HCT116 (cell line): ENCODE data around the gene MFAP3L. TPM values are rescaled to one million over a fixed set of nuclear protein-coding genes. Genes with fewer than 3 reads are reported as not detected.

Source experiments
- ATAC-seq: fragments of 200-7000 bp; cut with Tn5 transposase; 2 replicates; pipeline ENCODE4 v1.9.1; 2020; ENCODE audit warnings: mild to moderate bottlenecking, moderate library complexity
- BruUV-seq: library from RNA; stranded (reverse); fragments of 400-500 nt; replicated peaks from 2 replicates; lab custom pipeline; 2021; lab: Mats Ljungman, UMichigan
- CTCF ChIA-PET: fragments of 300-600 bp; sonication (Branson Sonifier 250); formaldehyde crosslinking; loops from one replicate; lab custom pipeline; 2021; ENCODE audit warnings: antibody characterized with exemption; lab: Charles Lee
- POLR2A ChIA-PET: fragments of 300-600, 350-600 bp; sonication (Branson Sonifier 250); formaldehyde crosslinking; loops from one replicate; lab custom pipeline; 2021; ENCODE audit warnings: antibody characterized with exemption; lab: Charles Lee
- RAD21 ChIA-PET, 2 experiments: fragments of 300-600 bp; sonication (Branson Sonifier 250); formaldehyde crosslinking; loops; one replicate each; lab custom pipeline; 2023; ENCODE audit warnings: low total read pairs in 2 of 2; ENCODE audit not compliant: uncharacterized antibody in 2 of 2, unreplicated experiment in 2 of 2, low non-redundant PET in 1 of 2; lab: Charles Lee
- DNase-seq: peaks from one replicate; pipeline ENCODE4 v3.0.0-alpha.2; 2010; ENCODE audit warnings: low read depth, low spot score
- H2AFZ ChIP-seq: fragments of 200-600 bp; shearing (Covaris generic), sonication (generic); 2 replicates; pipeline ENCODE4 v1.6.1; 2017; ENCODE audit warnings: low read depth, mixed run types, mixed read lengths, antibody characterized with exemption, low read length; ENCODE audit not compliant: poor library complexity, severe bottlenecking
- H3K27ac ChIP-seq: 2 replicates; pipeline ENCODE4 v1.5.1; 2012; ENCODE audit warnings: low read depth, low read length
- H3K27me3 ChIP-seq: fragments of 200-600 bp; sonication (generic); 2 replicates; pipeline ENCODE4 v1.6.1; 2016; ENCODE audit warnings: mixed run types, low read length, mixed read lengths; ENCODE audit not compliant: insufficient read depth
- H3K36me3 ChIP-seq, 2 experiments: fragments of 200-500 bp in 1 of 2; fragments of 200-600 bp in 1 of 2; sonication (Bioruptor generic) in 1 of 2; sonication (generic) in 1 of 2; 2 replicates each; pipeline versions ENCODE4 v1.5.1 to v1.6.1; 2014 to 2016; ENCODE audit warnings: low read length in 2 of 2, inconsistent platforms in 1 of 2, mixed read lengths in 1 of 2, mixed run types in 1 of 2; ENCODE audit not compliant: insufficient read depth in 2 of 2, control insufficient read depth in 1 of 2
- H3K4me1 ChIP-seq, 2 experiments: fragments of 200-600 bp in 1 of 2; sonication (generic) in 1 of 2; 2 replicates each; pipeline versions ENCODE4 v1.5.1 to v1.6.1; 2012 to 2017; ENCODE audit warnings: low read length in 2 of 2, inconsistent platforms in 1 of 2, mild to moderate bottlenecking in 1 of 2, mixed read lengths in 1 of 2, mixed run types in 1 of 2, moderate library complexity in 1 of 2; ENCODE audit not compliant: insufficient read depth in 2 of 2, control insufficient read depth in 1 of 2
- H3K4me2 ChIP-seq: fragments of 200-600 bp; sonication (generic); 2 replicates; pipeline ENCODE4 v1.6.1; 2017; ENCODE audit warnings: mixed run types, low read length, mixed read lengths
- H3K4me3 ChIP-seq, 2 experiments: fragments of 200-600 bp in 1 of 2; sonication (generic) in 1 of 2; replicated peaks in 1 of 2; 2 replicates each; pipeline ENCODE4 v1.5.1; 2011 to 2016; ENCODE audit warnings: low read length in 2 of 2, control low read depth in 1 of 2, low read depth in 1 of 2, mild to moderate bottlenecking in 1 of 2, mixed read lengths in 1 of 2, mixed run types in 1 of 2
- H3K79me2 ChIP-seq: fragments of 200-600 bp; sonication (generic); 2 replicates; pipeline ENCODE4 v1.6.1; 2017; ENCODE audit warnings: mild to moderate bottlenecking, mixed run types, low read length, moderate library complexity, mixed read lengths; ENCODE audit not compliant: insufficient read depth
- H3K9ac ChIP-seq: fragments of 200-600 bp; sonication (generic); 2 replicates; pipeline ENCODE4 v1.6.1; 2016; ENCODE audit warnings: low read length, mixed read lengths
- H3K9me2 ChIP-seq: fragments of 200-600 bp; sonication (generic), shearing (Covaris generic); 2 replicates; pipeline ENCODE4 v1.6.1; 2017; ENCODE audit warnings: mixed run types, mild to moderate bottlenecking, moderate library complexity; ENCODE audit not compliant: insufficient read depth
- H3K9me3 ChIP-seq, 2 experiments: fragments of 200-500 bp in 1 of 2; fragments of 200-600 bp in 1 of 2; sonication (Bioruptor generic) in 1 of 2; sonication (generic) in 1 of 2; 2 replicates each; pipeline ENCODE4 v1.6.1; 2014 to 2017; ENCODE audit warnings: low read length in 2 of 2, mixed read lengths in 2 of 2, inconsistent platforms in 1 of 2, low read depth in 1 of 2, mild to moderate bottlenecking in 1 of 2, mixed run types in 1 of 2, moderate library complexity in 1 of 2; ENCODE audit not compliant: control insufficient read depth in 1 of 2, insufficient read depth in 1 of 2
- H4K20me1 ChIP-seq: fragments of 200-600 bp; sonication (generic), shearing (Covaris generic); 2 replicates; pipeline ENCODE4 v1.6.1; 2017; ENCODE audit warnings: mixed run types, mild to moderate bottlenecking, moderate library complexity; ENCODE audit not compliant: insufficient read depth
- CBX3 ChIP-seq: IDR thresholded peaks from 2 replicates; pipeline ENCODE4 v1.6.1; 2012; ENCODE audit warnings: low read depth
- EGR1 ChIP-seq: IDR thresholded peaks from 2 replicates; pipeline ENCODE4 v1.6.1; 2012; ENCODE audit warnings: low read depth
- EZH2 ChIP-seq: fragments of 200-600 bp; sonication (generic); IDR thresholded peaks from 2 replicates; pipeline ENCODE4 v1.6.1; 2017; ENCODE audit warnings: antibody characterized with exemption, mixed run types
- JUND ChIP-seq: IDR thresholded peaks from 2 replicates; pipeline ENCODE4 v1.6.1; 2012
- MAX ChIP-seq: IDR thresholded peaks from 2 replicates; pipeline ENCODE4 v1.6.1; 2012
- POLR2AphosphoS5 ChIP-seq: IDR thresholded peaks from 2 replicates; pipeline ENCODE4 v1.6.1; 2011; ENCODE audit warnings: mild to moderate bottlenecking, low read depth, low read length, moderate library complexity
- RAD21 ChIP-seq: IDR thresholded peaks from 2 replicates; pipeline ENCODE4 v1.6.1; 2012; ENCODE audit warnings: low read depth, mild to moderate bottlenecking
- SRF ChIP-seq: IDR thresholded peaks from 2 replicates; pipeline ENCODE4 v1.6.1; 2012; ENCODE audit warnings: low read depth
- TCF7L2 ChIP-seq: IDR thresholded peaks from 2 replicates; pipeline ENCODE4 v1.7.0; 2011; ENCODE audit warnings: borderline replicate concordance, inconsistent platforms; ENCODE audit not compliant: insufficient read depth, insufficient read length; ENCODE audit errors: extremely low read depth
- YY1 ChIP-seq: IDR thresholded peaks from 2 replicates; pipeline ENCODE4 v1.6.1; 2011; ENCODE audit warnings: low read length, low read depth, moderate library complexity, mild to moderate bottlenecking; ENCODE audit not compliant: insufficient replicate concordance; ENCODE audit errors: extremely low read depth
- ZFX ChIP-seq: fragments of 450-650 bp; IDR thresholded peaks from 2 replicates; pipeline ENCODE4 v1.6.1; 2017
- intact Hi-C: fragments of 100-400 bp; cut with micrococcal nuclease; formaldehyde crosslinking; loops from 2 replicates; pipeline ENCODE4 v1.10.0; 2022
- total RNA-seq: library from RNA; stranded (reverse); gene quantifications from one replicate; pipeline ENCODE4 v1.2.1, GENCODE V29; 2021; ENCODE audit not compliant: unreplicated experiment

Gene MFAP3L
- total RNA-seq, 1 experiment from 2014 or later = 8.4 TPM

GRCh38 chr4:170004651-170005295 is 21.4 kb downstream of the MFAP3L start:
- Histone ChIP-seq H3K4me1 (peaks cover 0 to 2% of the 10 kb centered on the region in 2 experiments; a peak in 2 of 4 replicates), H3K4me3 (no peak overlapping the region), H3K27me3 (no peaks in the 10 kb centered on the region), H3K4me2 (no peak overlapping the region), H3K9ac (no peak overlapping the region), H2AFZ (no peak overlapping the region), H3K27ac (no peak overlapping the region), H3K79me2 (no peaks in the 10 kb centered on the region), H3K9me3 (no peaks in the 10 kb centered on the region), H4K20me1 (no peaks in the 10 kb centered on the region), H3K36me3 (no peaks in the 10 kb centered on the region), H3K9me2 (no peaks in the 10 kb centered on the region)
- DNase-seq (no peak), ATAC-seq (no peak)
- no TSS peak for BruUV-seq
- RAD21 ChIA-PET = no interaction called here
- CTCF ChIA-PET = no interaction called here
- intact Hi-C loops = no loop called here
- POLR2A ChIA-PET = no interaction called here
- TF ChIP-seq TCF7L2 (no peak), YY1 (no peak), EZH2 (no peak), CBX3 (no peak), ZFX (no peak), JUND (no peak), MAX (no peak), RAD21 (no peak), POLR2AphosphoS5 (no peak), EGR1 (no peak), SRF (no peak)
